Measurements from ENCODE around the gene CDK5RAP2.

DNA sequence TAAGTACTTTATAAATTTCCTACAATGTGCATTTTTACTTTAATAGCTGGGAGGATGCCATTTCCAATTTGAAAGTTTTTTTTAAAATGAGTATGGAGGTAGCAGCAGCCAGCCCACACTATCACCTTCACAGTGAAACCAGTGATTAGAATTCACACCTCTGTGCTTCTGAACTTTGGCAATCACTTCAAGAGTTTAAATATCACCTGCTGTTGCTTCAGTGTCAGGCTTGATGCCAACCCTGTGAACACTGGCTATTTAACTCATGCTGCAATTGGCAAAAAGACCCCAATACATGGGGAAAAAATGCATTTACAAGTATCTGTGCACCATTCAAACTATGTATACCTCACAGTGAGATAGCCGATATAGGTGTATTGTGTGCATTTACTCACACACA lies 57.4 kb downstream of the CDK5RAP2 start:
- TF ChIP-seq, protein P1, sequence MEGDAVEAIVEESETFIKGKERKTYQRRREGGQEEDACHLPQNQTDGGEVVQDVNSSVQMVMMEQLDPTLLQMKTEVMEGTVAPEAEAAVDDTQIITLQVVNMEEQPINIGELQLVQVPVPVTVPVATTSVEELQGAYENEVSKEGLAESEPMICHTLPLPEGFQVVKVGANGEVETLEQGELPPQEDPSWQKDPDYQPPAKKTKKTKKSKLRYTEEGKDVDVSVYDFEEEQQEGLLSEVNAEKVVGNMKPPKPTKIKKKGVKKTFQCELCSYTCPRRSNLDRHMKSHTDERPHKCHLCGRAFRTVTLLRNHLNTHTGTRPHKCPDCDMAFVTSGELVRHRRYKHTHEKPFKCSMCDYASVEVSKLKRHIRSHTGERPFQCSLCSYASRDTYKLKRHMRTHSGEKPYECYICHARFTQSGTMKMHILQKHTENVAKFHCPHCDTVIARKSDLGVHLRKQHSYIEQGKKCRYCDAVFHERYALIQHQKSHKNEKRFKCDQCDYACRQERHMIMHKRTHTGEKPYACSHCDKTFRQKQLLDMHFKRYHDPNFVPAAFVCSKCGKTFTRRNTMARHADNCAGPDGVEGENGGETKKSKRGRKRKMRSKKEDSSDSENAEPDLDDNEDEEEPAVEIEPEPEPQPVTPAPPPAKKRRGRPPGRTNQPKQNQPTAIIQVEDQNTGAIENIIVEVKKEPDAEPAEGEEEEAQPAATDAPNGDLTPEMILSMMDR (IDR thresholded peaks at IDR 0.05), result no peak
- TF ChIP-seq POLR2AphosphoS5 (IDR thresholded peaks at IDR 0.05) (no peak), EP300 (IDR thresholded peaks at IDR 0.05) (no peak), POLR2A (IDR thresholded peaks at IDR 0.05) (no peak)
